K562 (cell line): Measurements from ENCODE around the gene THADA. TPM values are rescaled to one million over a fixed set of nuclear protein-coding genes. Genes with fewer than 3 reads are reported as not detected.

ENCODE experiments used
- ATAC-seq: fragments of 200-7000 bp; cut with Tn5 transposase; 3 replicates; pipeline ENCODE4 v1.9.1; 2020; ENCODE audit warnings: moderate library complexity
- BruUV-seq: library from RNA; stranded (reverse); fragments of 400-500 nt; replicated peaks from 2 replicates; lab custom pipeline; 2021; lab: Mats Ljungman, UMichigan
- CTCF ChIA-PET: fragments of 300-600 bp; formaldehyde crosslinking; extraction: SDS; loops from one replicate; lab custom pipeline; 2021; ENCODE audit warnings: low intra/inter-chr PET ratio; lab: Yijun Ruan, JAX
- POLR2A ChIA-PET: fragments of 300-600, 350-650 bp; sonication (Branson Sonifier 250); formaldehyde crosslinking; extraction: SDS; loops from one replicate; lab custom pipeline; 2021; ENCODE audit warnings: antibody characterized with exemption, inconsistent platforms; lab: Yijun Ruan, JAX
- DNase-seq, 4 experiments: peaks; one replicate each; pipeline versions ENCODE4 v3.0.0 to v3.0.0-alpha.2; 2011 to 2018; ENCODE audit warnings: low spot score in 3 of 4, mixed read lengths in 3 of 4; ENCODE audit errors: extremely low read depth in 1 of 4
- FAIRE-seq: peaks from 2 replicates; lab custom pipeline; 2011; peaks lifted over from hg19 to GRCh38; lab: Jason Lieb, UNC
- H2AFZ ChIP-seq: 2 replicates; pipeline ENCODE4 v1.6.0; 2011; ENCODE audit warnings: low read depth, low read length, control low read depth, inconsistent platforms
- H3K27ac ChIP-seq: fragments of 200-600 bp; 3 replicates; pipeline ENCODE4 v1.8.0; 2011; ENCODE audit warnings: low read depth, mild to moderate bottlenecking, control low read depth, inconsistent platforms, low read length, moderate library complexity, mixed read lengths; ENCODE audit errors: extremely low read depth
- H3K27me3 ChIP-seq, 2 experiments: fragments of 300-600 bp in 1 of 2; 2 replicates in 1 of 2; 3 replicates in 1 of 2; pipeline versions ENCODE4 v1.6.0 to v1.8.0; 2011; ENCODE audit warnings: inconsistent platforms in 2 of 2, low read length in 2 of 2, mild to moderate bottlenecking in 1 of 2, mixed read lengths in 1 of 2, moderate library complexity in 1 of 2; ENCODE audit not compliant: control insufficient read depth in 2 of 2, insufficient read depth in 2 of 2
- H3K36me3 ChIP-seq: fragments of 300-600 bp; 3 replicates; pipeline ENCODE4 v1.8.0; 2011; ENCODE audit warnings: mild to moderate bottlenecking, low read length, inconsistent platforms; ENCODE audit not compliant: control insufficient read depth, insufficient read depth
- H3K4me1 ChIP-seq, 2 experiments: fragments of 200-600 bp in 1 of 2; replicated peaks in 1 of 2; 2 replicates in 1 of 2; 3 replicates in 1 of 2; pipeline versions ENCODE4 v1.5.1 to v1.8.0; 2011; ENCODE audit warnings: inconsistent platforms in 2 of 2, low read length in 2 of 2, mild to moderate bottlenecking in 1 of 2, mixed read lengths in 1 of 2, moderate library complexity in 1 of 2; ENCODE audit not compliant: control insufficient read depth in 2 of 2, insufficient read depth in 2 of 2
- H3K4me2 ChIP-seq: 2 replicates; pipeline ENCODE4 v1.6.1; 2011; ENCODE audit warnings: low read length, control low read depth, inconsistent platforms, mixed read lengths; ENCODE audit not compliant: insufficient read depth
- H3K4me3 ChIP-seq: fragments of 200-600 bp; sonication (generic), shearing (Covaris generic); 2 replicates; pipeline ENCODE4 v1.5.1; 2016; ENCODE audit warnings: control low read depth, inconsistent platforms
- H3K79me2 ChIP-seq: fragments of 200-600 bp; 3 replicates; pipeline ENCODE4 v1.8.0; 2011; ENCODE audit warnings: low read length, inconsistent platforms; ENCODE audit not compliant: control insufficient read depth, insufficient read depth
- H3K9ac ChIP-seq, 2 experiments: 2 replicates each; pipeline versions ENCODE4 v1.6.0 to v1.6.1; 2011; ENCODE audit warnings: low read depth in 2 of 2, low read length in 2 of 2, control low read depth in 1 of 2, inconsistent platforms in 1 of 2, mild to moderate bottlenecking in 1 of 2, mixed read lengths in 1 of 2; ENCODE audit not compliant: insufficient read depth in 1 of 2
- H3K9me1 ChIP-seq: one replicate; pipeline ENCODE4 v1.6.0; 2011; ENCODE audit warnings: inconsistent platforms, mild to moderate bottlenecking, low read length, moderate library complexity; ENCODE audit not compliant: control insufficient read depth, insufficient read depth
- H3K9me3 ChIP-seq: replicated peaks from 2 replicates; pipeline ENCODE4 v1.5.1; 2011; ENCODE audit warnings: low read depth, low read length, inconsistent platforms; ENCODE audit not compliant: control insufficient read depth, insufficient read depth
- H4K20me1 ChIP-seq: replicated peaks from 2 replicates; pipeline ENCODE4 v1.6.1; 2011; ENCODE audit warnings: low read length, inconsistent platforms, mixed read lengths; ENCODE audit not compliant: control insufficient read depth, insufficient read depth
- BCOR ChIP-seq: fragments of 450-650 bp; IDR thresholded peaks from 2 replicates; pipeline ENCODE4 v1.6.1; 2016
- ETV1 ChIP-seq: fragments of 450-650 bp; conservative IDR thresholded peaks from 2 replicates; pipeline ENCODE4 v1.6.1; 2016; ENCODE audit warnings: missing genetic modification characterization, control low read depth, low read depth, missing compliant biosample characterization
- HIVEP1 ChIP-seq: fragments of 250-450 bp; sonication (Bioruptor Pico); IDR thresholded peaks from 2 replicates; pipeline ENCODE4 v1.4.0; 2020; ENCODE audit warnings: mild to moderate bottlenecking
- NCOA2 ChIP-seq, 2 experiments: fragments of 450-650 bp; IDR thresholded peaks; 2 replicates each; pipeline ENCODE4 v1.6.1; 2018; ENCODE audit warnings: mild to moderate bottlenecking in 2 of 2, moderate library complexity in 1 of 2; ENCODE audit not compliant: partially characterized antibody in 2 of 2
- PRDM10 ChIP-seq: fragments of 450-650 bp; IDR thresholded peaks from 2 replicates; pipeline ENCODE4 v1.6.1; 2018; ENCODE audit not compliant: partially characterized antibody
- SREBF1 ChIP-seq: fragments of 150-350 bp; IDR thresholded peaks from 2 replicates; pipeline ENCODE4 v1.6.1; 2014; ENCODE audit warnings: antibody characterized with exemption, low read depth, low read length, borderline replicate concordance
- ZBTB43 ChIP-seq: sonication (generic); formaldehyde crosslinking; IDR thresholded peaks from 2 replicates; pipeline ENCODE4 v1.8.0; 2023; ENCODE audit warnings: mild to moderate bottlenecking, missing genetic modification reagents
- ZBTB7A ChIP-seq: IDR thresholded peaks from 2 replicates; pipeline ENCODE4 v1.6.1; 2011; ENCODE audit warnings: low read depth, mild to moderate bottlenecking, low read length, moderate library complexity, borderline replicate concordance; ENCODE audit not compliant: control insufficient read depth
- WGBS: fragments of 100-300 bp; shearing (Covaris generic); methylation state at CpG from one replicate; pipeline ENCODE4 v1.1.6; 2016; ENCODE audit warnings: low coverage, mixed read lengths; ENCODE audit not compliant: insufficient coverage; ENCODE audit errors: missing lambda C conversion rate; 5-methylcytosine and 5-hydroxymethylcytosine counted together
- in situ Hi-C: fragments of 300-500 bp; cut with MboI; formaldehyde crosslinking; loops from 4 replicates; pipeline ENCODE4 v1.15.0; 2018; ENCODE audit warnings: inconsistent platforms, mixed read lengths
- intact Hi-C: fragments of 100-400 bp; cut with micrococcal nuclease; formaldehyde crosslinking; loops from 2 replicates; pipeline ENCODE4 v1.14.2; 2022
- polyA plus RNA-seq, 8 experiments: library from polyadenylated mRNA; depleted of rRNA in 4 of 8; stranded (reverse) in 5 of 8; unstranded in 3 of 8; fragments of >200 nt; fragmentation: Nextera tagmentation in 2 of 8; fragmentation: Illumina TruSeq in 1 of 8; extraction: Ambion mirVana in 2 of 8; extraction: Trizol in 1 of 8; gene quantifications; 2 replicates each; pipeline versions ENCODE4 v1.2.1 to v1.2.3, GENCODE V29; 2011 to 2014; ENCODE audit warnings: inconsistent platforms in 1 of 8, missing spikeins in 1 of 8
- total RNA-seq, 7 experiments: library from RNA; depleted of rRNA in 6 of 7; stranded (reverse); fragments of >200 nt in 6 of 7; fragmentation: Illumina TruSeq in 2 of 7; extraction: Trizol in 2 of 7; gene quantifications; 2 replicates each; pipeline versions ENCODE4 v1.2.1 to v1.2.3, GENCODE V29; 2011 to 2021; ENCODE audit warnings: low replicate concordance in 1 of 7
- TF ChIP-seq, protein P1 (sequence below): sonication (generic); formaldehyde crosslinking; IDR thresholded peaks from 2 replicates; pipeline ENCODE4 v1.9.0; 2022; ENCODE audit warnings: mild to moderate bottlenecking, missing genetic modification reagents
- TF ChIP-seq, protein P2 (sequence below), 2 experiments: fragments of 150-350 bp in 1 of 2; IDR thresholded peaks; 2 replicates each; pipeline ENCODE4 v1.6.1; 2012 to 2016; ENCODE audit warnings: low read depth in 2 of 2, low read length in 2 of 2, mild to moderate bottlenecking in 1 of 2, moderate library complexity in 1 of 2

Gene THADA
- total and polyA plus RNA-seq, 9 of the 15 experiments (the other 6 are each of a cell fraction or from before 2014, with no cell fraction given): 17.8 to 34.7 (median 31.9) TPM

DNA sequence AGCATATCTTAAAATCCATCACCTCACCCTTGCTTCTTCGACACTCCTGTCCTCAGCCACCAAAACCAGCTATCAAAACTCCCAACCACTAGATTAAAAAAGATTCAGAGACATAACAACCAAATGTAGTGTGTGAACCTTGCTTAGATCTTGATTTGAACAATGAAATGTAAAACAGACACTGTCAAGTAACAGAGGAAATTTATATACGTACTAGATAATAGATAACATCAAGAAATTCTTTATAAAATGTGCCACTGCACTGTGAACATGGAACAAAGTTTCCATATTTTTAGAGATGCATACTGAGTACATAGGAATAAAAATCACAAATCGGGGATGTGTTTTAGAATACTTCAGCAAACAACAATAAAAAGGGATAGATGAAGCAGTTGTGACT lies 86.0 kb downstream of the THADA start (continued):
- TF ChIP-seq, protein P1, sequence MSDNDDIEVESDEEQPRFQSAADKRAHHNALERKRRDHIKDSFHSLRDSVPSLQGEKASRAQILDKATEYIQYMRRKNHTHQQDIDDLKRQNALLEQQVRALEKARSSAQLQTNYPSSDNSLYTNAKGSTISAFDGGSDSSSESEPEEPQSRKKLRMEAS (CRISPR knock-in tag): no peak

DNA sequence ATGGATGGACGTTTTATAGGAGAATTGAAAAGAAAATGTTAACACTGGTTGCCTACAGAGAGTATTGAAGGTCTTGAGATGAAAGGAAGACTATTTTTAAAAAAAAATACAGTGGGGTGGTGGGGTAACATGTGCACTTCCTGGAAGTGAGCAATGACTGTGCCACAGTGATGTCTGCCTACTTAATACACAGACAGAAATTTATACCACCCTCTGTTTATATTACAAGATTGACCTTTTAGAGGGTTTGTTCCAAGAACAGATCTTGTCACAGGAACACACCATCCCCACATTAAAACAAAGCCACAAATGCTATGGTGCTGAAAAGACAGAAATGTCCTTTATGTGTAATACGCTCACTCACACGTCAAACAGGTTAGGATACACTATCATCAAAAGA lies 87.6 kb downstream of the THADA start:
- WGBS: 58% methylated on average over 3 of the region's 3 CpGs
- H3K9ac ChIP-seq: no peak overlapping the region
- intact Hi-C loops (no loop called here), in situ Hi-C loops (no loop called here)
- no peaks in the 10 kb centered on the region for H4K20me1 ChIP-seq
- H3K9me1 ChIP-seq: no peaks in the 10 kb centered on the region
- DNase-seq: no peak
- H3K4me1 ChIP-seq: no peaks in the 10 kb centered on the region
- no peaks in the 10 kb centered on the region for H3K79me2 ChIP-seq
- ATAC-seq: no peak
- H3K27me3 ChIP-seq: no peaks in the 10 kb centered on the region
- no peak overlapping the region for H3K4me2 ChIP-seq
- ChIA-PET POLR2A (no interaction called here), CTCF (no interaction called here)
- no peak overlapping the region for H3K27ac ChIP-seq
- no TSS peak for BruUV-seq
- no peak overlapping the region for H2AFZ ChIP-seq
- H3K9me3 ChIP-seq: no peaks in the 10 kb centered on the region
- H3K36me3 ChIP-seq: peaks cover 22% of the 10 kb centered on the region; the same call in 1 of the 3 replicates
- FAIRE-seq: no peak
- H3K4me3 ChIP-seq: no peak overlapping the region
- TF ChIP-seq NCOA2 (IDR thresholded peaks at IDR 0.05; ENCODE audit: partially characterized antibody in 2 of 2) (no peak), ZBTB7A (no peak), ZBTB43 (CRISPR knock-in tag) (no peak), PRDM10 (no peak), SREBF1 (no peak), BCOR (no peak), ETV1 (tag) (no peak), HIVEP1 (CRISPR knock-in tag) (no peak)
- TF ChIP-seq, protein P2, sequence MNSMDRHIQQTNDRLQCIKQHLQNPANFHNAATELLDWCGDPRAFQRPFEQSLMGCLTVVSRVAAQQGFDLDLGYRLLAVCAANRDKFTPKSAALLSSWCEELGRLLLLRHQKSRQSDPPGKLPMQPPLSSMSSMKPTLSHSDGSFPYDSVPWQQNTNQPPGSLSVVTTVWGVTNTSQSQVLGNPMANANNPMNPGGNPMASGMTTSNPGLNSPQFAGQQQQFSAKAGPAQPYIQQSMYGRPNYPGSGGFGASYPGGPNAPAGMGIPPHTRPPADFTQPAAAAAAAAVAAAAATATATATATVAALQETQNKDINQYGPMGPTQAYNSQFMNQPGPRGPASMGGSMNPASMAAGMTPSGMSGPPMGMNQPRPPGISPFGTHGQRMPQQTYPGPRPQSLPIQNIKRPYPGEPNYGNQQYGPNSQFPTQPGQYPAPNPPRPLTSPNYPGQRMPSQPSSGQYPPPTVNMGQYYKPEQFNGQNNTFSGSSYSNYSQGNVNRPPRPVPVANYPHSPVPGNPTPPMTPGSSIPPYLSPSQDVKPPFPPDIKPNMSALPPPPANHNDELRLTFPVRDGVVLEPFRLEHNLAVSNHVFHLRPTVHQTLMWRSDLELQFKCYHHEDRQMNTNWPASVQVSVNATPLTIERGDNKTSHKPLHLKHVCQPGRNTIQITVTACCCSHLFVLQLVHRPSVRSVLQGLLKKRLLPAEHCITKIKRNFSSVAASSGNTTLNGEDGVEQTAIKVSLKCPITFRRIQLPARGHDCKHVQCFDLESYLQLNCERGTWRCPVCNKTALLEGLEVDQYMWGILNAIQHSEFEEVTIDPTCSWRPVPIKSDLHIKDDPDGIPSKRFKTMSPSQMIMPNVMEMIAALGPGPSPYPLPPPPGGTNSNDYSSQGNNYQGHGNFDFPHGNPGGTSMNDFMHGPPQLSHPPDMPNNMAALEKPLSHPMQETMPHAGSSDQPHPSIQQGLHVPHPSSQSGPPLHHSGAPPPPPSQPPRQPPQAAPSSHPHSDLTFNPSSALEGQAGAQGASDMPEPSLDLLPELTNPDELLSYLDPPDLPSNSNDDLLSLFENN (IDR thresholded peaks at IDR 0.05; ENCODE audit: low read depth in 2 of 2, low read length in 2 of 2): no peak
